Stimulated activated CD8-positive, alpha-beta memory T cell treated with anti-CD3 and anti-CD28 coated beads, Interleukin-4, amount 100 ng/mL, for 48 hours (primary cell): ENCODE results near the gene LSM4.

Experiments used
- DNase-seq: peaks from one replicate; pipeline ENCODE4 v3.0.0-alpha.2; 2020

Gene LSM4

GRCh38 chr19:18309525-18310064, 13.3 kb downstream of the LSM4 start:
- no peak for DNase-seq

GRCh38 chr19:18308948-18309325, 13.9 kb downstream of the LSM4 start:
- DNase-seq, result no peak

- no peak for DNase-seq
Measured at GRCh38 chr19:18308051-18308947, 14.6 kb downstream of the LSM4 start.

- peak; percentile 64 for DNase-seq
Measured at GRCh38 chr19:18307271-18307681, 15.6 kb downstream of the LSM4 start.

GRCh38 chr19:18306888-18307260, 16.0 kb downstream of the LSM4 start:
- no peak for DNase-seq

GRCh38 chr19:18306209-18306887, 16.5 kb downstream of the LSM4 start:
- DNase-seq, result no peak

GRCh38 chr19:18304458-18305310, 18.2 kb downstream of the LSM4 start:
- DNase-seq, result peak; percentile 89

GRCh38 chr19:18304208-18304457, 18.7 kb downstream of the LSM4 start:
- peak; percentile 64 for DNase-seq

GRCh38 chr19:18301718-18302111, 21.2 kb downstream of the LSM4 start:
- no peak for DNase-seq

GRCh38 chr19:18300930-18301717, 21.8 kb downstream of the LSM4 start:
- DNase-seq, result no peak

GRCh38 chr19:18299654-18300053, 23.2 kb downstream of the LSM4 start:
- no peak for DNase-seq

- no peak for DNase-seq
Measured at GRCh38 chr19:18298601-18299000, 24.3 kb downstream of the LSM4 start.

GRCh38 chr19:18297308-18297707, 25.6 kb downstream of the LSM4 start:
- no peak for DNase-seq

GRCh38 chr19:18295034-18295451, 27.8 kb downstream of the LSM4 start:
- DNase-seq, result no peak

GRCh38 chr19:18294467-18294864, 28.4 kb downstream of the LSM4 start:
- DNase-seq, result peak; percentile 95

- DNase-seq, result no peak
Measured at GRCh38 chr19:18293642-18294466, 29.0 kb downstream of the LSM4 start.

GRCh38 chr19:18292810-18293641, 29.9 kb downstream of the LSM4 start:
- DNase-seq, result peak; percentile 83

- DNase-seq, result peak; percentile 60
Measured at GRCh38 chr19:18292462-18292809, 30.4 kb downstream of the LSM4 start.

- peak; percentile 95 for DNase-seq
Measured at GRCh38 chr19:18291590-18292461, 31.1 kb downstream of the LSM4 start.
